Keratinocyte (primary cell): ENCODE data around the gene RNF39.

ENCODE experiments used
- EZH2 ChIP-seq: IDR thresholded peaks from one replicate; pipeline ENCODE4 v1.6.1; 2012; ENCODE audit warnings: inconsistent platforms, mild to moderate bottlenecking, low read length, moderate library complexity
- TF ChIP-seq, protein P1 (sequence below), 3 experiments: IDR thresholded peaks in 1 of 3; conservative IDR thresholded peaks in 1 of 3; optimal IDR thresholded peaks in 1 of 3; 2 replicates in 2 of 3; 3 replicates in 1 of 3; pipeline versions ENCODE3 to v1.5.1; 2011; ENCODE audit warnings: low read length in 3 of 3, mild to moderate bottlenecking in 3 of 3, moderate library complexity in 2 of 3, control low read depth in 1 of 3, inconsistent platforms in 1 of 3; ENCODE audit not compliant: insufficient read depth in 2 of 3; ENCODE audit errors: extremely low read depth in 1 of 3

DNA sequence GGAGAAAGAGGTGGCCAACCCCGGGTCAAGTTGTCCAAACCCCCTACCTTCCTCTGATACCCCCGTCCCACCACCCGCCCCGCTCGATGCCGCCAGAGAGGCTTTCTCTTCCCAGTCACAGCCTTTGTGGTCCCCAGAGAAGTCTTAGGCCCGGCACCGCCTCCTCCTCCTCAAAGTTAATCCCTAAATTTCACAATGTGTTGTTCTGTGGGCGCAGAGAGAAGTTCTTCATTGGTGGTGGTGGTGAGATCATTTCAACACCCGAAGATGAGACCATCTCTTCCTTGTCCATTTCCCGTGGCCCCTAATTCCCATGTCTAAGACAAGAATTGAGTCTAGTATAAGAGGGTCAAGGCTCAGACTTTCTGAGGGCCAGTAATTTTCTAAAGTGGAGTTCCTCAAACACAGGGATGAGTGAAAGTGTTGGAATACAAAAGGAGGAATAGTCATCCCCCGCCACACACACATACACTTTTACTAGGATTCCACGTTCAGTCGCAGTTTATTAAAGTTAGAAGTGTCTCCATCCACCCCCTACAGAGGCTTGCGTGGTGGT lies 26.9 kb upstream of the RNF39 start:
- TF ChIP-seq, protein P1, sequence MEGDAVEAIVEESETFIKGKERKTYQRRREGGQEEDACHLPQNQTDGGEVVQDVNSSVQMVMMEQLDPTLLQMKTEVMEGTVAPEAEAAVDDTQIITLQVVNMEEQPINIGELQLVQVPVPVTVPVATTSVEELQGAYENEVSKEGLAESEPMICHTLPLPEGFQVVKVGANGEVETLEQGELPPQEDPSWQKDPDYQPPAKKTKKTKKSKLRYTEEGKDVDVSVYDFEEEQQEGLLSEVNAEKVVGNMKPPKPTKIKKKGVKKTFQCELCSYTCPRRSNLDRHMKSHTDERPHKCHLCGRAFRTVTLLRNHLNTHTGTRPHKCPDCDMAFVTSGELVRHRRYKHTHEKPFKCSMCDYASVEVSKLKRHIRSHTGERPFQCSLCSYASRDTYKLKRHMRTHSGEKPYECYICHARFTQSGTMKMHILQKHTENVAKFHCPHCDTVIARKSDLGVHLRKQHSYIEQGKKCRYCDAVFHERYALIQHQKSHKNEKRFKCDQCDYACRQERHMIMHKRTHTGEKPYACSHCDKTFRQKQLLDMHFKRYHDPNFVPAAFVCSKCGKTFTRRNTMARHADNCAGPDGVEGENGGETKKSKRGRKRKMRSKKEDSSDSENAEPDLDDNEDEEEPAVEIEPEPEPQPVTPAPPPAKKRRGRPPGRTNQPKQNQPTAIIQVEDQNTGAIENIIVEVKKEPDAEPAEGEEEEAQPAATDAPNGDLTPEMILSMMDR (optimal IDR thresholded peaks at IDR 0.05 in 1 of 3, IDR thresholded peaks at IDR 0.05 in 1 of 3, conservative IDR thresholded peaks at IDR 0.05 in 1 of 3; ENCODE audit: extremely low read depth in 1 of 3, insufficient read depth in 2 of 3, low read length in 3 of 3): no peak
- no peak for TF ChIP-seq EZH2
